GM12865 (cell line): ENCODE data around the gene TACC3.
"Not testable (repeated sequence)": the region's sequence is repeated elsewhere in the genome, so short reads cannot be mapped to it uniquely, and the experiment has no call there.

Source experiments
- DNase-seq: peaks from one replicate; pipeline ENCODE4 v3.0.0; 2010; ENCODE audit warnings: low read depth
- H3K4me3 ChIP-seq: 2 replicates; pipeline ENCODE4 v1.5.1; 2011; ENCODE audit warnings: mild to moderate bottlenecking, low read depth, low read length, control low read depth
- TF ChIP-seq, protein P1 (sequence below): IDR thresholded peaks from 2 replicates; pipeline ENCODE4 v1.5.1; 2011; ENCODE audit warnings: low read length, control low read depth, low read depth, inconsistent platforms; ENCODE audit not compliant: insufficient read depth; ENCODE audit errors: missing control alignments

Gene TACC3

DNA sequence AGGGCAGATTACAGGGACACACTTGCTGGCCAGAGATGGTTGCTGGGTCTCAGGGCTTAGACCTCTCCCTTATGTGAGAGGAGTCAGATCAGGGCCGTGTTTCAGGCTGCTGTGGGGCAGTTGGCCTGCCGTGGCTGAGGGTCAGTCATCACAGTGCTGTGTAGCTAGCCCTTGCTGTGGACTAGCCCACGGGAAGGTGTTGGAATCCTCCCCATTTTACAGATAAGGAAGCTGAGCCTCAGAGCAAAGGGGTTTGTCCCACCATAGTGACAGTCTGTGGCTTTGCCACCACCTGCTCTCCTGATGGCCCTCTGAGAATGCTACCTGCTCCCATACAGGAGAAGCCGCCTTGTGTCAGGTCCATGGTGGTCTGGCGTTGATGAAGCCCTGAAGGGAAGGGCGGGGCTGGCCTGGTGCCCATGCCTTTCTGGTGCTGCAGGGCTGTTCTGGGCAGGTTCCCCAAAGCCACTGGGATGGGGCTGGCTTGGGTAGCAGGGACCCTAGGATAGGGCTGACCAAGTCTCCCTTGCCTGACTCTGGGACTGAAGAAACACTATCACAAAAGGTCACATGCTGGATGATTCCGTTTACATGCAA is 34.8 kb upstream of the TACC3 start:
- H3K4me3 ChIP-seq, result no peak overlapping the region
- TF ChIP-seq, protein P1, sequence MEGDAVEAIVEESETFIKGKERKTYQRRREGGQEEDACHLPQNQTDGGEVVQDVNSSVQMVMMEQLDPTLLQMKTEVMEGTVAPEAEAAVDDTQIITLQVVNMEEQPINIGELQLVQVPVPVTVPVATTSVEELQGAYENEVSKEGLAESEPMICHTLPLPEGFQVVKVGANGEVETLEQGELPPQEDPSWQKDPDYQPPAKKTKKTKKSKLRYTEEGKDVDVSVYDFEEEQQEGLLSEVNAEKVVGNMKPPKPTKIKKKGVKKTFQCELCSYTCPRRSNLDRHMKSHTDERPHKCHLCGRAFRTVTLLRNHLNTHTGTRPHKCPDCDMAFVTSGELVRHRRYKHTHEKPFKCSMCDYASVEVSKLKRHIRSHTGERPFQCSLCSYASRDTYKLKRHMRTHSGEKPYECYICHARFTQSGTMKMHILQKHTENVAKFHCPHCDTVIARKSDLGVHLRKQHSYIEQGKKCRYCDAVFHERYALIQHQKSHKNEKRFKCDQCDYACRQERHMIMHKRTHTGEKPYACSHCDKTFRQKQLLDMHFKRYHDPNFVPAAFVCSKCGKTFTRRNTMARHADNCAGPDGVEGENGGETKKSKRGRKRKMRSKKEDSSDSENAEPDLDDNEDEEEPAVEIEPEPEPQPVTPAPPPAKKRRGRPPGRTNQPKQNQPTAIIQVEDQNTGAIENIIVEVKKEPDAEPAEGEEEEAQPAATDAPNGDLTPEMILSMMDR, result no peak
- DNase-seq, result no peak

DNA sequence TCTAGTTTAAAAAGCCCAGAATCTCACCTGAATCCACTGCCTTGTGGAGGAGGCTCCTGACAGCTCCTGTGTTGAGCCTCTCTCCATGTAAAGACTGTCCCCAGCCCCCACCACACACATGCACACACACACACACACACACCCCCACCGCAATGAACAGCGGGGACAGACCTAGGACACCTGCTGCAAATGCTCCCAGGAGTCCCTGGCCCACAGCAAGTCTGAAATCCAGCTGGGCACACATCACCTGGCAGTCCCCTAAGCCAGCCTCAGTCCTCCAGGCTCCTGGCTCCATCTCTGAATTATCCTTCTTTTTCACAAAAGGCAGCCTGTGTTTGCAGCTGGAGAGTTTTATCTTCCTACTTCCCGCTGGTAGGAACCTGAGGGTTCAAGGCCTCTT is 30.6 kb upstream of the TACC3 start:
- TF ChIP-seq, protein P1, result no peak
- no peak for DNase-seq
- no peak overlapping the region for H3K4me3 ChIP-seq

DNA sequence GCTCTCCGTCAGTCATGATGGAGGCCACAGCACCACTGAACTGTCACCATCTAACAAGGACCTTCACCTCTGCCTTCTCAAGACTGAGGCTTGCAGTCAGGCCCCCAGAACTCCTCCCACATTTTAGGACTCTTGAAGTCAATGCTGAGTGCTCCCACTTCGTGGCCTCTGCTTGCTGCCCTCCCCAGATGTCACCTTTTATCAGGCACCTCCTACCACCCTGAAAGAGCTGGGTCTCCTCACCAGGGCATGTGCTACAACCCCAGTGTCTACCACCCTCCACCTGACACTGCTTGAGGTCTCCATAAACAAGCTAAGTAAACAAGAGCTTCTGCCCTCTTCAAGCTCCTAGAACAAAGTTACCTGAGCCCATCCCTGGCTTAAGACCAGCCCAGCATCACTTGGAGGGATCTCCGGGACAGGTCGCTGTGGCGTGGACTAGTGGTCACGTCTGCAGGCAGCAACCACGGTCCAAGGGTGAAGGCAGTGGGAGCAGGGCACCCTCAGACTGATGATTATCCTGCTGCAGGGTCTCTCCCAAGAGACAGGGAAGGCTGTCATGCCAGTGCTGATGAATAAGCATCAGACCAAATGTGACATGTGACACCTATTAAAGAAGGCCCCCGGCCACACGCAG is 29.5 kb upstream of the TACC3 start:
- TF ChIP-seq, protein P1, result no peak
- no peak overlapping the region for H3K4me3 ChIP-seq
- DNase-seq, result no peak

DNA sequence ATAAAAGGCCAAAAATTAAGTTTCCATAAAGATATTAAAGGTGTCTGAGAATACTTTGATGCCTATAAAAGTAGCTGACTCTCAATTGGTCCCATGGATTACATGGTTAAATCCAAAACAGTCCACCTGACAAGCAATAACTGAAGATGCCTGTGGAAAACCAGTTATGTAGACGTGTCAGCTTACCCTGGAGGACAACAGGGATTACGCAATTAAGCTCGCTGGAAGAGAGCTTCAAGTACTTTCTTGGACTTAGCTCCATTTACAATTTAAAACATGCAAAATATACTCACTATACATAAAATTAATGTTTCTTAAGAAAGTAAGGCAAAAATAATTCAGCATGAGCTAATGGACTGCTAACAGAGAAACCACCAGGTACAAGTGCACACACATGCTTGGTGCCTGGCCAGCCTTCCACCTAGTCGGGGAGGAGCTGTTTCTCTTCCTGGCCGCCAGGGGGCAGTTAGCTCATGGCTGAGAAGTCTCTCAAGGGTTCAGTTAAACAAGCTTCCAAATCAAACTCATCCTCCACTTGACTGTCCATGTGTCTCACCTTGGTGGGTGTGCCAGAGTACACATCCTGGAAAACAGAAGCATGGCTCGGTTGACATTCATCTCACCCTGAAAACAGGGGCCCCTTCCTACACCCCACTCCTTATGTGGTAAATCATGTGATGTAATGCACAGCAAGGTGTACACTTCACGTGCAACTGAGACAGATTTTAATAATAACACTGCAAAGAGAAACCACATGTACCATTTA is 28.0 kb upstream of the TACC3 start:
- TF ChIP-seq, protein P1, result peak; percentile 97
- DNase-seq, result peak; percentile 89

DNA sequence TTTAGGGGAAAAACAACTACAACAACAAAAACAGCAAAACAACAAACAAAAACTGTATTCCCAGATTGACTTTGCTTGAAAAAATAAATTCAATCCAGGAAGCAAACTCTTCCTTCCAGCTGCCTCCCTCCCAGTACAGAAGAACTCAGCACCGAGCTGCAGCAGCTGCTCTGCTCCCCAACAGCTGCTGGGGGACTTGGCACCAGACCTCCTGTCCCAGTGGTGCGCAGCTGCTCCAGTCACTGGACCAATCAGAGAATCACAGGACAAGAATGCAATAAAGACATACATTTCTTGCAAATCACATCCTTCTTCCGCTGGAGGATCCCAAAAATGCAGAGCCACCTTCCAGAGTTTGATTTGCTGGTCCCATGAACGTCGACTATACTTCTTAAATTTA is 25.4 kb upstream of the TACC3 start:
- DNase-seq, result no peak
- TF ChIP-seq, protein P1, result no peak

More for the DNA sequence above, 28.0 kb upstream of the TACC3 start:
- no peak overlapping the region for H3K4me3 ChIP-seq

DNA sequence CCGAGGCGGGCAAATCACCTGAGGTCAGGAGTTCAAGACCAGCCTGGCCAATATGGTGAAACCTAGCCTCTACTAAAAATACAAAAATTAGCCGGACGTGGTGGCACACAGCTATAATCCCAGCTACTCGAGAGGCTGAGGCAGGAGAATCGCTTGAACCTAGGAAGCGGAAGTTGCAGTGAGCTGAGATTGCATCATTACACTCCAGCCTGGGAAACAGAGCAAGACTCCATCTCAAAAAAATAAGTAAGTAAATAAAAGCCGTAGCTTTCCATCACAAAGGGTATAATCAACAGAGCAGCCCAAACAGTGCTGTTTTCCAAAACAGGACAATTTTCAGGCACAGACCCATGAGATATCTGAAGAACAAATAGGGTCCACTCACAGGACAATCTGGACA is 19.6 kb upstream of the TACC3 start:
- DNase-seq, H3K4me3 ChIP-seq: not testable (repeated sequence)

More for the DNA sequence above, 25.4 kb upstream of the TACC3 start:
- H3K4me3 ChIP-seq, result no peak overlapping the region

DNA sequence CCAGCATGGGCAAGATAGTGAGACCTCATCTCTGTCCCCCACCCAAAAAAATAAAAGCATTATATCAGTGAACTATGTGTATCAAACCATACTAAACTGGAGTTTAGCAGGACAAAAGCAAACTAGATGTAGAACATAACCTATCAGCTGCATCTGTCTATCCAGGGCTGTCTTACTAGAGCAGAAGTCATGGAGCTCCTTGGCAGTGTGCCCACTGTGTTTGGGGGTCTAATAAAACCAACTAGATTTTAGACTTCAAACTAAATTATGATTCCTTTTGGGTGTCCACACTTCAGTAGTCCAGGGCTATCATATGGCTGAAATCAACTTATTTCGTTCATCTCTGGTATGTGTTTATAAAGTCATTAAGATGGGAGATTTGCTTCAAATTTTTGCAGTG is 17.5 kb upstream of the TACC3 start:
- DNase-seq, result no peak
- no peak overlapping the region for H3K4me3 ChIP-seq
- TF ChIP-seq, protein P1, result no peak
